Karpas-422 (cell line): Measurements from ENCODE around the gene PNMA3. TPM values are rescaled to one million over a fixed set of nuclear protein-coding genes. Genes with fewer than 3 reads are reported as not detected.

Source experiments
- DNase-seq: peaks from one replicate; pipeline ENCODE4 v3.0.0-alpha.2; 2015
- H2AFZ ChIP-seq: fragments of 200-600 bp; sonication (generic); 2 replicates; pipeline ENCODE4 v1.6.1; 2014; ENCODE audit warnings: antibody characterized with exemption, low read length, mixed read lengths
- H3K27ac ChIP-seq: fragments of 200-600 bp; sonication (generic); 2 replicates; pipeline ENCODE4 v1.5.1; 2014; ENCODE audit warnings: mild to moderate bottlenecking, low read length, moderate library complexity
- H3K27me3 ChIP-seq: fragments of 200-600 bp; sonication (generic); 2 replicates; pipeline ENCODE4 v1.6.1; 2014; ENCODE audit warnings: low read length, mixed read lengths
- H3K36me3 ChIP-seq: fragments of 200-600 bp; sonication (generic); 2 replicates; pipeline ENCODE4 v1.6.1; 2014; ENCODE audit warnings: low read length, mixed read lengths; ENCODE audit not compliant: insufficient read depth
- H3K4me1 ChIP-seq: fragments of 200-600 bp; sonication (generic); 2 replicates; pipeline ENCODE4 v1.6.1; 2014; ENCODE audit warnings: mild to moderate bottlenecking, low read length, mixed read lengths
- H3K4me2 ChIP-seq: fragments of 200-600 bp; sonication (generic); 2 replicates; pipeline ENCODE4 v1.6.1; 2014; ENCODE audit warnings: low read length, low read depth, mild to moderate bottlenecking; ENCODE audit not compliant: poor library complexity, severe bottlenecking
- H3K4me3 ChIP-seq: fragments of 200-600 bp; sonication (generic); 2 replicates; pipeline ENCODE4 v1.5.1; 2014; ENCODE audit warnings: mild to moderate bottlenecking, antibody characterized with exemption, low read length, mixed read lengths
- H3K79me2 ChIP-seq: fragments of 200-600 bp; sonication (generic); 2 replicates; pipeline ENCODE4 v1.6.1; 2014; ENCODE audit warnings: mild to moderate bottlenecking, low read length, mixed read lengths
- H3K9ac ChIP-seq: fragments of 200-600 bp; sonication (generic); 2 replicates; pipeline ENCODE4 v1.6.0; 2014; ENCODE audit warnings: low read length
- H3K9me2 ChIP-seq: fragments of 200-600 bp; sonication (generic), shearing (Covaris generic); replicated peaks from 2 replicates; pipeline ENCODE4 v1.6.0; 2014; ENCODE audit warnings: mild to moderate bottlenecking, low read length, moderate library complexity; ENCODE audit not compliant: insufficient read depth
- H3K9me3 ChIP-seq: fragments of 300-700, 200-600 bp; sonication (generic); 2 replicates; pipeline ENCODE4 v1.6.1; 2014; ENCODE audit warnings: low read length, mixed read lengths
- H4K20me1 ChIP-seq: fragments of 200-600 bp; sonication (generic); 2 replicates; pipeline ENCODE4 v1.6.1; 2014; ENCODE audit warnings: mild to moderate bottlenecking, antibody characterized with exemption, low read length, low read depth; ENCODE audit not compliant: insufficient read depth
- total RNA-seq: library from RNA; depleted of rRNA; stranded (reverse); fragments of >200 nt; shearing (Covaris generic); gene quantifications from 2 replicates; pipeline ENCODE4 v1.2.3, GENCODE V29; 2014; ENCODE audit warnings: low replicate concordance

PNMA3 gene
- total RNA-seq, 1 experiment from 2014 or later = not detected

DNA sequence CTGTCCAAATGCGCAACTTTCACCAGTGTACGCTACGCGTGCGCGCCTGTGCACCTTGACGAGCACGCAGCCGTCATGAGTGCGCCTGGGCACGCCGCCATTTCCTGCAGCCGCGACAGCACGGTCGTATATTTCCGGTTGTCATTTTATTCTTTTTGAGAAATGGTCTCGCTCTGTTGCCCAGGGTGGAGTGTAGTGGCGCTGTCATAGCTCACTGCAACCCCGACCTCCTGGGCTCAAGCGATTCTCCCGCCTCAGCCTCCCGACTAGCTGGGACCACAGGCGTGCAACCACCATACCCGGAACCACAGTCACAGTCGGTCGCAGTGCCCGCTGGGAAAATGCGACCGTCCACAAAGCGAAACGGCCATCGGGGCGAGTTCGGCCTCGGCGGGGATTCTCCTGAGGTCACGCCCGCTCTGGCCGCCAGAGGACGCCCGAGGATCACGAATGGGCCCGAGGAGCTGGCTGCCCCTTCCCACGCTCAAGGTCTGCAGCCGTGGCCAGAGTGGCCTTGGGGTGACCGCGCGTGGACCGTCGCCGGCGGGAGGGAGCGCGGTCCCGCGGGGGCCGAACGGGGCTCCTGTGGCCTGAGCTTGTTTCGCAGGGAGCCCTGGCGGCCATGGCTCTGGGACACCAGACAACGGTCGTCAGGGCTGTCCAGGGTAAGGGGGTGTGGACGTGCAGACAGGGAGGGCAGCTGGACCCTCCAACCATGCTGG is 23.7 kb upstream of the PNMA3 start:
- no peaks in the 10 kb centered on the region for H3K9me2 ChIP-seq
- peaks cover 6% of the 10 kb centered on the region; the same call in 1 of the 2 replicates for H3K4me1 ChIP-seq
- H3K9ac ChIP-seq = peak overlapping the region; percentile 51; the same call in 1 of the 2 replicates
- no peaks in the 10 kb centered on the region for H3K36me3 ChIP-seq
- no peaks in the 10 kb centered on the region for H4K20me1 ChIP-seq
- peak; percentile 82 for DNase-seq
- H3K79me2 ChIP-seq = no peaks in the 10 kb centered on the region
- H3K27ac ChIP-seq = no peak overlapping the region
- H3K27me3 ChIP-seq = no peaks in the 10 kb centered on the region
- H2AFZ ChIP-seq = no peak overlapping the region; the same call in 1 of the 2 replicates
- peak overlapping the region; percentile 61 for H3K4me2 ChIP-seq
- H3K9me3 ChIP-seq = no peaks in the 10 kb centered on the region
- H3K4me3 ChIP-seq = peak overlapping the region; percentile 59; the same call in 1 of the 2 replicates

GRCh38 chrX:153049093-153049492 is 7.2 kb upstream of the PNMA3 start:
- no peak overlapping the region for H2AFZ ChIP-seq
- H3K4me1 ChIP-seq = no peaks in the 10 kb centered on the region
- DNase-seq = no peak
- H4K20me1 ChIP-seq = no peaks in the 10 kb centered on the region
- H3K9me3 ChIP-seq = no peaks in the 10 kb centered on the region
- H3K27me3 ChIP-seq = no peaks in the 10 kb centered on the region
- no peak overlapping the region for H3K27ac ChIP-seq
- no peak overlapping the region for H3K4me3 ChIP-seq
- H3K9ac ChIP-seq = no peak overlapping the region
- no peak overlapping the region for H3K4me2 ChIP-seq
- H3K79me2 ChIP-seq = no peaks in the 10 kb centered on the region
- no peaks in the 10 kb centered on the region for H3K36me3 ChIP-seq
- no peaks in the 10 kb centered on the region for H3K9me2 ChIP-seq

GRCh38 chrX:153052534-153052933 is 3.7 kb upstream of the PNMA3 start:
- Histone ChIP-seq H3K9me3 (no peaks in the 10 kb centered on the region), H3K9ac (no peak overlapping the region), H4K20me1 (no peaks in the 10 kb centered on the region), H3K4me3 (no peak overlapping the region), H3K9me2 (no peaks in the 10 kb centered on the region), H3K4me2 (no peak overlapping the region), H2AFZ (no peak overlapping the region), H3K79me2 (no peaks in the 10 kb centered on the region), H3K4me1 (no peaks in the 10 kb centered on the region), H3K36me3 (no peaks in the 10 kb centered on the region), H3K27ac (no peak overlapping the region), H3K27me3 (no peaks in the 10 kb centered on the region)
- DNase-seq = no peak

DNA sequence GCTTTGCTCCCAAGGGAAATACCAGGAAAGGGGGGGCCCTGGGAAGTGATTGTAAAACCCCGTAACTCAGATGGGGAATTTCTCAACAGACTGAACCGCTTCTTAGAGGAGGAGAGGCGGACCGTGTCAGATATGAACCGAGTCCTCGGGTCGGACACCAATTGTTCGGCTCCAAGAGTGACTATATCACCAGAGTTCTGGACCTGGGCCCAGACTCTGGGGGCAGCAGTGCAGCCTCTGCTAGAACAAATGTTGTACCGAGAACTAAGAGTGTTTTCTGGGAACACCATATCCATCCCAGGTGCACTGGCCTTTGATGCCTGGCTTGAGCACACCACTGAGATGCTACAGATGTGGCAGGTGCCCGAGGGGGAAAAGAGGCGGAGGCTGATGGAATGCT is 1.0 kb downstream of the PNMA3 start:
- Histone ChIP-seq H3K4me2 (no peak overlapping the region), H3K27ac (no peak overlapping the region), H4K20me1 (no peaks in the 10 kb centered on the region), H3K4me1 (no peaks in the 10 kb centered on the region), H2AFZ (no peak overlapping the region), H3K79me2 (no peaks in the 10 kb centered on the region), H3K9me3 (no peaks in the 10 kb centered on the region), H3K9me2 (no peaks in the 10 kb centered on the region), H3K4me3 (no peak overlapping the region), H3K9ac (no peak overlapping the region), H3K27me3 (no peaks in the 10 kb centered on the region), H3K36me3 (no peaks in the 10 kb centered on the region)
- DNase-seq = no peak

GRCh38 chrX:153059191-153060094 is 3.2 kb downstream of the PNMA3 start:
- H3K27me3 ChIP-seq = no peaks in the 10 kb centered on the region
- no peaks in the 10 kb centered on the region for H3K9me2 ChIP-seq
- H4K20me1 ChIP-seq = no peaks in the 10 kb centered on the region
- H3K9me3 ChIP-seq = no peaks in the 10 kb centered on the region
- DNase-seq = no peak
- H3K9ac ChIP-seq = no peak overlapping the region
- no peaks in the 10 kb centered on the region for H3K4me1 ChIP-seq
- no peak overlapping the region for H3K4me3 ChIP-seq
- no peak overlapping the region for H3K27ac ChIP-seq
- H3K4me2 ChIP-seq = no peak overlapping the region
- no peak overlapping the region for H2AFZ ChIP-seq
- no peaks in the 10 kb centered on the region for H3K36me3 ChIP-seq
- H3K79me2 ChIP-seq = no peaks in the 10 kb centered on the region

DNA sequence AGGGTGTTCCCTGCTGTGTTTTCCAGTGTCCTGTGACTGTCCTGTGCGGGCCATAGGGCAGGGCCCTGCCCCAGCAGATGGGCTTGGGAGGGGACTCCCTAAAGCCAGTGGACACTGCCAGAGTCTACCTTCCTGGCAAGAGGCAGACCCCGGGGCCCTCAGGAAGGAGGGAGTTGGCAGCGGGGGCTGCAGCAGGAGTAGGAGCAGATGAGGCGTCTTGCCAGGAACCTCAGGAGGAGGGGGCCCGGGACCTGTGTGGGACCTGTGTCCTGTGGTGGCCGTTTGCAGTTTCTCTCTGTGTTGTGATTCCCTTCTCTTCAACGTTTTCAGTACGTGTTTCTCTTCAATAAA is 3.8 kb downstream of the PNMA3 start:
- no peaks in the 10 kb centered on the region for H4K20me1 ChIP-seq
- H3K9me3 ChIP-seq = no peaks in the 10 kb centered on the region
- no peak overlapping the region for H3K27ac ChIP-seq
- no peaks in the 10 kb centered on the region for H3K9me2 ChIP-seq
- H3K4me2 ChIP-seq = no peak overlapping the region
- H3K4me3 ChIP-seq = no peak overlapping the region
- no peaks in the 10 kb centered on the region for H3K79me2 ChIP-seq
- no peaks in the 10 kb centered on the region for H3K27me3 ChIP-seq
- H2AFZ ChIP-seq = no peak overlapping the region
- no peak for DNase-seq
- no peak overlapping the region for H3K9ac ChIP-seq
- H3K36me3 ChIP-seq = no peaks in the 10 kb centered on the region
- H3K4me1 ChIP-seq = no peaks in the 10 kb centered on the region

- no peak for DNase-seq
- no peak overlapping the region for H3K27ac ChIP-seq
- H3K27me3 ChIP-seq = no peaks in the 10 kb centered on the region
- H3K9me2 ChIP-seq = no peaks in the 10 kb centered on the region
- H3K4me3 ChIP-seq = no peak overlapping the region
- no peak overlapping the region for H3K4me2 ChIP-seq
- no peak overlapping the region for H2AFZ ChIP-seq
- H3K36me3 ChIP-seq = no peaks in the 10 kb centered on the region
- no peak overlapping the region for H3K9ac ChIP-seq
- H3K4me1 ChIP-seq = no peaks in the 10 kb centered on the region
- H3K79me2 ChIP-seq = no peaks in the 10 kb centered on the region
- no peaks in the 10 kb centered on the region for H4K20me1 ChIP-seq
- H3K9me3 ChIP-seq = no peaks in the 10 kb centered on the region
Observed at GRCh38 chrX:153061732-153062131, 5.5 kb downstream of the PNMA3 start.

DNA sequence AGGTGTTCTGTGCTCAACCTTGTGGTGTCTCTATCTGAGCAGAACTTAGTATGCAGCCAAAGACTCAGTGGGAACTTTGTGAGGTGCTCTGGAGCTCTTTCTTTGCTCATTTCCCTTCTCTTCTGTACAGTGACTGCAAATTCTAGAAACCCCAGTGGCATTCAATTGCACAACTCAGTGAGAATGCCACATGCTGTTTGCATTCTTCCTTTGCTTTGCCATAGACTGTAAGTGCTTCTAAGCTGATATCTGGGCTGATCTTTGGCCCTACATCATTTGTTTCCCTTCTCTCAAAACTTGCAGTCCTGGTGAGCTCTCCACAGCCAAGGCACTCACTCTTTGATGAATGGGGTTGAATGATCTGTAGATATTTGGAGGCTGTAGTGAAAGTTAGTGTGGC is 7.0 kb downstream of the PNMA3 start:
- H3K4me2 ChIP-seq = no peak overlapping the region
- no peak for DNase-seq

More for the DNA sequence above, 7.0 kb downstream of the PNMA3 start:
- Histone ChIP-seq H3K4me1 (no peaks in the 10 kb centered on the region), H3K27me3 (no peaks in the 10 kb centered on the region), H3K36me3 (no peaks in the 10 kb centered on the region), H4K20me1 (no peaks in the 10 kb centered on the region), H3K9ac (no peak overlapping the region), H3K79me2 (no peaks in the 10 kb centered on the region), H3K4me3 (no peak overlapping the region), H2AFZ (no peak overlapping the region), H3K9me2 (no peaks in the 10 kb centered on the region), H3K9me3 (no peaks in the 10 kb centered on the region), H3K27ac (no peak overlapping the region)
